Measurements from ENCODE around the gene SPAG9. TPM values are rescaled to one million over a fixed set of nuclear protein-coding genes. Genes with fewer than 3 reads are reported as not detected.

The SPAG9 gene
- polyA plus RNA-seq, 2 donors, result 12.7 to 15.1 TPM

DNA sequence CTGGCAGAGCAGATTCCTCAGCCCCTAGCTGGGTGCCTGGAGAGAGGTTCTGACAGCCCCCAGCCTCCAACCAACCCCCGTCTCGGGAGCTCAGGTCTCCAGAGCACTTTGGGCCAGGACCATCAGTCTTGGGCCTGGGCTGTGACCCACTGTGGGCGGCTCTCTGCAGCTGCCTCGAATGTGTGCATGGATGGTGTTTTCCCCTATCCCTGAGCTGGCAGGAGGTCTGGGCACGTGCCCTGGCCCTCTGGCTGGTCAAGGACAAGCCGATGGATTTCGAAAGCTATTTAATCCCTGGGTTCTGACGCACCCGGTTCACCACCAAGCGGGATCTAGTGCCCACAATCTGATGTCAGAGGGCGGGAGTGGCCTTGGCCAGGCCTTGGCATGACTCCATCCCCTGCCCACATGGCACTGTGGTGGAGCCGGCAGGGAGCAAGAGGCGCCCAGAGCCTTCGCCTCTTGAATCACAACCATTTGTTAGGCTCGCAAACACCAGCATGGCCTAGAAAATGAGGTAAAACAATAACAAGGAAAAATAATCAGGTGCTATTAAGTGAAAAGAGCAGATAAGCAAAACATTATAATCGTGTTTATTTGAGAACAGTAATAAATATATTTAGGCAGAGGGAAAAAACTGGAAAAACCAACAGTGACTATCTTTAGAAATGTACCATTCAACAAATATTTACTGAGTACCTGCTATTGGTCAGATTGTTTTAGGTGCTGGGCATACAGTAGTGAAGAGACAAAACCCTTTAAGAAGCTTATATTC lies 185.3 kb downstream of the SPAG9 start:
- no peaks in the 10 kb centered on the region for H3K9me3 ChIP-seq (ENCODE audit: control insufficient read depth in 2 of 2, insufficient read depth in 1 of 2, low read depth in 1 of 2, low read length in 1 of 2)
- no peaks in the 10 kb centered on the region for H3K36me3 ChIP-seq (ENCODE audit: control insufficient read depth in 2 of 2, insufficient read depth in 2 of 2, low read length in 1 of 2)
- H3K4me3 ChIP-seq (ENCODE audit: low read depth in 1 of 2, low read length in 2 of 2), result no peak overlapping the region
- peak overlapping the region in 1 of 2 donors; percentile 52 for H3K27ac ChIP-seq (ENCODE audit: low read depth in 2 of 2, low read length in 1 of 2)
- H3K4me1 ChIP-seq (ENCODE audit: control insufficient read depth in 2 of 2, insufficient read depth in 2 of 2, low read length in 1 of 2), result no peaks in the 10 kb centered on the region
- no peaks in the 10 kb centered on the region for H3K27me3 ChIP-seq (ENCODE audit: control insufficient read depth in 1 of 2, insufficient read depth in 2 of 2, low read length in 2 of 2)
- 53 to 71% methylated on average over 16 of the region's 16 CpGs for WGBS, 2 donors

DNA sequence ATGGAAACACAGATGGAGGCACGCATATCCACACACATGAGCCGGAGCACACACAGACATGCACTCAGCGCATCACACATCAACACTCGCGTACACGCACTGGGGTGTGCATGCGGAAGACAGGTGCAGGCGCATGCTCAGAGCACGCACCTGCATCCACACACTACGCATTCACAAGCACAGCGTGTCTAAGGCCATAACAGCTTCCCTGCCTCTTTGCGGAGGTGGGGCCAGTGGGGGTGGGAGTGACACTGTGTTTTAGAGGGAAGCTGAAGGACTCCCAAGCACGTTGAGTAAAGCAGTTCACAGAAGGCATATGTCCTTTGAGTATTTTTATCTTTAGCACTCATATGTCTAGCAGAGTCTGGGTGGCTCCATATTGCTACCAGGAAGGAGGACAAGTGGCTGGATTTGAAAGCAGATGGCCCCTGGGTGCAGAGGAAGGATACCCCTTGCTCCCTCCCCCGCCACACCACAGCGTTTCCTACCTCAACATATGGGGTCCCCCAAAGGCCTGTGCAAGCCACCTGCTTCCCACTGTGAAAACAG lies 185.9 kb downstream of the SPAG9 start:
- no peaks in the 10 kb centered on the region for H3K4me1 ChIP-seq (ENCODE audit: control insufficient read depth in 2 of 2, insufficient read depth in 2 of 2, low read length in 1 of 2)

DNA sequence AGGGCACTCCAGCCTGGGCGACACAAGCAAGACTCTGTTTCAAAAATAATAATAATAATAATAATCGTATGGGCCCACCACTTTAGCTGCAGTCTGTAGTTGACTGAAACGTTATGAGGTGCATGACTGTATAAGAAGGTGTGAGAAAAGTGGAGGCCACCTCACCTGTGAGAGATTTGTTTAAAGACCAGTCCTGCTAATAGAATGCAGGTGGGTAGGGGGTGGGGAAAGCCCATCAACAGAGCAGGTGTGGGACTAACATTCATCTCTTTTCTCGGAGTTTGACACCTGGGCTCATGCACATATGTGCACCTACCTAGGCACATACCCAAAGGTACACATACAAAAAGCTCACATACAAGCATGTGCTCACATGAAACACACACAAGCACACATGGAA lies 186.5 kb downstream of the SPAG9 start:
- Histone ChIP-seq H3K9me3 (ENCODE audit: control insufficient read depth in 2 of 2, insufficient read depth in 1 of 2, low read depth in 1 of 2, low read length in 1 of 2) (no peaks in the 10 kb centered on the region), H3K27me3 (ENCODE audit: control insufficient read depth in 1 of 2, insufficient read depth in 2 of 2, low read length in 2 of 2) (no peaks in the 10 kb centered on the region), H3K36me3 (ENCODE audit: control insufficient read depth in 2 of 2, insufficient read depth in 2 of 2, low read length in 1 of 2) (no peaks in the 10 kb centered on the region), H3K4me3 (ENCODE audit: low read depth in 1 of 2, low read length in 2 of 2) (no peak overlapping the region), H3K4me1 (ENCODE audit: control insufficient read depth in 2 of 2, insufficient read depth in 2 of 2, low read length in 1 of 2) (no peaks in the 10 kb centered on the region), H3K27ac (ENCODE audit: low read depth in 2 of 2, low read length in 1 of 2) (no peak overlapping the region)
- 81 to 87% methylated on average over 4 of the region's 4 CpGs for WGBS, 2 donors

More for the DNA sequence above, 185.9 kb downstream of the SPAG9 start:
- H3K4me3 ChIP-seq (ENCODE audit: low read depth in 1 of 2, low read length in 2 of 2), result no peak overlapping the region
- H3K36me3 ChIP-seq (ENCODE audit: control insufficient read depth in 2 of 2, insufficient read depth in 2 of 2, low read length in 1 of 2), result no peaks in the 10 kb centered on the region
- peak overlapping the region in 1 of 2 donors; percentile 52 for H3K27ac ChIP-seq (ENCODE audit: low read depth in 2 of 2, low read length in 1 of 2)
- whole genome bisulfite sequencing, 2 donors, result 89 to 90% methylated on average over 15 of the region's 15 CpGs
- no peaks in the 10 kb centered on the region for H3K9me3 ChIP-seq (ENCODE audit: control insufficient read depth in 2 of 2, insufficient read depth in 1 of 2, low read depth in 1 of 2, low read length in 1 of 2)
- H3K27me3 ChIP-seq (ENCODE audit: control insufficient read depth in 1 of 2, insufficient read depth in 2 of 2, low read length in 2 of 2), result no peaks in the 10 kb centered on the region

DNA sequence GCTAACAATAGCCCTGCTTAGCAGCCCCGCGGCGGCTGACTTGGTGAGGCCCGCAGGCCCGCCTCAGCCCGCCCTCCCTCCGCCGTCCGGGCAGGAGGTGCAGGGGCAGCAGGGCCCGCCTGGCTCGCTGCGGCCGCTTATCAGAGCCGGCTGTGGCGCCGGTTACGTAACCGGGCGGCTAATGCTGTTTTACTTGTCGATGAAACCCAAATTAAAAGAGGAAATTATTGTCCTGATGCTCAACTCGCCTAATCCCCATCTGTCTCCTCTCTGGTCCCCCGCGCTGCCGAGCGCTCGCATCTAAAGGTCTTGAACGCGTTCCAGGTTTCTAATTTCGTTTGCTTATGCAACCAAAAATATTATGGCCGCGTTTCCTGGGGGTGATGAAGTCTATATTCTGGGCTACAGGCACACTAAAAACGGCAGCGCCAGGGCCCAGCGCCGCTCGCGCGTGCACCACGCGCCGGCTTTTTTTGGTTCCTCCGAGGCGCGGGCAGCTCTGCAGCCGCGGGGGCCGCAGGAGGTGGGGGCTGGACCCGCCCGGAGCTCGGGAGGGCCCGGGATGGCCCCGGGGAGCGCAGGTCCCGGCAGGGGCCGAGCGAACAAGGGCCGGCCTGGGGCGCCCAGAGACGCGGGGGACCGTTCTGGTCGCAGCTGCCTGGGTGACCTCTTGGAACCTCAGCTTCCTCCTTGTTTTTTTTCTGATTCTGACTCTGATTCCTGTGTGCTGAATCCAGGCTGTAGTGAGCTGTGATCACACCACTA lies 189.3 kb downstream of the SPAG9 start:
- H3K27ac ChIP-seq (ENCODE audit: low read depth in 2 of 2, low read length in 1 of 2), result peak overlapping the region; percentile 87 to 94

DNA sequence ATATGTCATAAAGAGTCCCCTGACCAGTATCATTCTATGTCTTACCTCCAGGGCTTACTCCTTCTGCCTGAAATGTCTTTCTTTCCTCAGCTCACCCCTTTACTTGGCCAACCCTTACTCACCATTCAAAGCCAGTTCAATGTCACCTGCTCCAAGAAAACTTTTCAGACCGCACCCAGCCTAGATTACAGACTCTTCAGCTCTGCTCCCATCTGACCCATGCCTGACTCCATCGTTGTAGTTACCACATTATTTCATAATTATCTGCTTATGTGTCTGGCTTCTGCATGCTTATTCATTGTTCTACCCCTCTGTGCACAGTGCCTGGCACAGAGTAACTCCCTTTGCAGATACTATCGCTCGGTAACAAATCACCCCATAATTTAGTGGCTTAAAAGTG lies 192.0 kb downstream of the SPAG9 start:
- H3K27me3 ChIP-seq (ENCODE audit: control insufficient read depth in 1 of 2, insufficient read depth in 2 of 2, low read length in 2 of 2), result no peaks in the 10 kb centered on the region
- no peaks in the 10 kb centered on the region for H3K36me3 ChIP-seq (ENCODE audit: control insufficient read depth in 2 of 2, insufficient read depth in 2 of 2, low read length in 1 of 2)
- H3K27ac ChIP-seq (ENCODE audit: low read depth in 2 of 2, low read length in 1 of 2), result no peak overlapping the region
- H3K9me3 ChIP-seq (ENCODE audit: control insufficient read depth in 2 of 2, insufficient read depth in 1 of 2, low read depth in 1 of 2, low read length in 1 of 2), result no peaks in the 10 kb centered on the region
- no peak overlapping the region for H3K4me3 ChIP-seq (ENCODE audit: low read depth in 1 of 2, low read length in 2 of 2)
- WGBS, 2 donors, result 83 to 87% methylated on average over 4 of the region's 4 CpGs
- H3K4me1 ChIP-seq (ENCODE audit: control insufficient read depth in 2 of 2, insufficient read depth in 2 of 2, low read length in 1 of 2), result no peaks in the 10 kb centered on the region

More for the DNA sequence above, 189.3 kb downstream of the SPAG9 start:
- Histone ChIP-seq H3K27me3 (ENCODE audit: control insufficient read depth in 1 of 2, insufficient read depth in 2 of 2, low read length in 2 of 2) (no peaks in the 10 kb centered on the region), H3K36me3 (ENCODE audit: control insufficient read depth in 2 of 2, insufficient read depth in 2 of 2, low read length in 1 of 2) (no peaks in the 10 kb centered on the region), H3K9me3 (ENCODE audit: control insufficient read depth in 2 of 2, insufficient read depth in 1 of 2, low read depth in 1 of 2, low read length in 1 of 2) (no peaks in the 10 kb centered on the region), H3K4me1 (ENCODE audit: control insufficient read depth in 2 of 2, insufficient read depth in 2 of 2, low read length in 1 of 2) (no peaks in the 10 kb centered on the region), H3K4me3 (ENCODE audit: low read depth in 1 of 2, low read length in 2 of 2) (peak overlapping the region; percentile 8 to 40)
- 1% methylated on average over 59 to 62 of the region's 62 CpGs for WGBS, 2 donors

DNA sequence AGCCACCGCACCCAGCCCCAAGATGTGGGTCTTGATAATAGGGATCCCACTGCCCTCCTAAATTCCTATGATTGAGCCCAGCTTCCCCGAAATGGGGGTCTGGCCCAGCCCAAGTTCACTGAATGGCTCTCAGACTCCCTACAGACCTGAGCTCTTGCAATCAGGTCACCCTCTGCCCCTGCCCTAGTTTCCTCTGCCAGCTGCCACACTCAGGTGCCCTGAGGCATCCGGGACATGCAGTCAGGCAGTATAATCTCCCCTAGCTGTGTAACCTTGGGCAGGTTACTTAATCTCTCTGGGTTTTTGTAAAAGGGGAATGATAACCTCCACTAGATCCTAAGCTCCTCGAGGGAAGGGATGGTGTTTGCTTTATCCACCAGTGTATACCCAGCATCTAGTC lies 193.4 kb downstream of the SPAG9 start:
- H3K4me1 ChIP-seq (ENCODE audit: control insufficient read depth in 2 of 2, insufficient read depth in 2 of 2, low read length in 1 of 2), result no peaks in the 10 kb centered on the region

DNA sequence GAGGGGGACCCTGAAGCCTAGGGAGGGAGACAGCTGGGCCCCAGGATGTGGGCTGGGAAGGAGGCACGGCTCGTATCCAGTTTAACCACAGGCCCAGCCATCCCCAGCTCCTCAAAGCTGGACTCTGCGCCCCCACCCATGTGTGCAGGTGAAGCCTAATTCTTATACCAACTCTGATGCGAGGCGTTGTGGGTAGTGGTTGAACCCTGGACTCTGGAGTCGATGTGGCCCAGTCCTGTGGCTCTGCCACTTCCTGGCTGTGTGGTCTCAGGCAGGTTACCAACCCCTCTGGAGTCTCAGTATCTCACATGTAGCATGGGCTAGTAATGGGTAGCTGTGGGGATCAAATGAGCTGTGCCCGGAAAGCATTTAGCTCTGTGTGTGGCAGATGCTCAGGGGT lies 194.1 kb downstream of the SPAG9 start:
- Histone ChIP-seq H3K4me1 (ENCODE audit: control insufficient read depth in 2 of 2, insufficient read depth in 2 of 2, low read length in 1 of 2) (no peaks in the 10 kb centered on the region), H3K4me3 (ENCODE audit: low read depth in 1 of 2, low read length in 2 of 2) (no peak overlapping the region), H3K27me3 (ENCODE audit: control insufficient read depth in 1 of 2, insufficient read depth in 2 of 2, low read length in 2 of 2) (no peaks in the 10 kb centered on the region), H3K9me3 (ENCODE audit: control insufficient read depth in 2 of 2, insufficient read depth in 1 of 2, low read depth in 1 of 2, low read length in 1 of 2) (no peaks in the 10 kb centered on the region), H3K27ac (ENCODE audit: low read depth in 2 of 2, low read length in 1 of 2) (no peak overlapping the region), H3K36me3 (ENCODE audit: control insufficient read depth in 2 of 2, insufficient read depth in 2 of 2, low read length in 1 of 2) (no peaks in the 10 kb centered on the region)
- WGBS, 2 donors, result 80 to 87% methylated on average over 7 of the region's 7 CpGs

More for the DNA sequence above, 193.4 kb downstream of the SPAG9 start:
- 89 to 96% methylated on average over 4 of the region's 4 CpGs for WGBS, 2 donors
- H3K4me3 ChIP-seq (ENCODE audit: low read depth in 1 of 2, low read length in 2 of 2), result no peak overlapping the region
- H3K27ac ChIP-seq (ENCODE audit: low read depth in 2 of 2, low read length in 1 of 2), result no peak overlapping the region
- no peaks in the 10 kb centered on the region for H3K36me3 ChIP-seq (ENCODE audit: control insufficient read depth in 2 of 2, insufficient read depth in 2 of 2, low read length in 1 of 2)
- no peaks in the 10 kb centered on the region for H3K27me3 ChIP-seq (ENCODE audit: control insufficient read depth in 1 of 2, insufficient read depth in 2 of 2, low read length in 2 of 2)
- no peaks in the 10 kb centered on the region for H3K9me3 ChIP-seq (ENCODE audit: control insufficient read depth in 2 of 2, insufficient read depth in 1 of 2, low read depth in 1 of 2, low read length in 1 of 2)

DNA sequence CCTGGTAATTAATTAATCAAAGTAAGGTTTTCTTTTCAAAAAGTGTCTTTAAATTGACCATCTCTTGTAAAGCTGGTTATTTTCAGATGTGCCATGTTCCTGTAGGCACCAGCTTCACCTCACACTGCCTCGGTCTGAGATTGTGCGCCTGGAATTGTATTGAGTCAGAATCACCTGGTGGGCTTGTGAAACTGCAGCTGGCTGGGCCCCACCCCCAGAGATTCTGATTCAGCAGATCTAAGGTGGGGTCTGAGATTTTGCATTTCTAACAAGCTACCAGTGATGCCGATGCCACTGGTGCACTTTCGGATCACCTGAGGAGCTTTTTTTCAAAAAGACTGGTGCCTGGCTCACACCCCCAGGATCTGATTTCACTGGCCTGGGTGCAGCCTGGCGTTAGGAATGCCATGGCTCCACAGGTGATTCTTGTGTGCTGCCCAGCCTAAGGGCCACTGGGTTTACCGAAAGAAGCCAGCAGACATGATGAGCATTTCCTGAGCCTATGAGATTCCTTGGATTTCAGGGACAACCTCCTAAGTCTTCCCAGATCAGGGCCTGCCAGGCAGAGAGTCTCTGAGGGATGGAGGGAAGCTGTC lies 195.3 kb downstream of the SPAG9 start:
- H3K27ac ChIP-seq (ENCODE audit: low read depth in 2 of 2, low read length in 1 of 2), result no peak overlapping the region
- no peak overlapping the region for H3K4me3 ChIP-seq (ENCODE audit: low read depth in 1 of 2, low read length in 2 of 2)
- H3K4me1 ChIP-seq (ENCODE audit: control insufficient read depth in 2 of 2, insufficient read depth in 2 of 2, low read length in 1 of 2), result peaks cover 0 to 5% of the 10 kb centered on the region in 2 donors
- WGBS, 2 donors, result 91% methylated on average over 6 of the region's 6 CpGs
- no peaks in the 10 kb centered on the region for H3K27me3 ChIP-seq (ENCODE audit: control insufficient read depth in 1 of 2, insufficient read depth in 2 of 2, low read length in 2 of 2)
- no peaks in the 10 kb centered on the region for H3K9me3 ChIP-seq (ENCODE audit: control insufficient read depth in 2 of 2, insufficient read depth in 1 of 2, low read depth in 1 of 2, low read length in 1 of 2)
- no peaks in the 10 kb centered on the region for H3K36me3 ChIP-seq (ENCODE audit: control insufficient read depth in 2 of 2, insufficient read depth in 2 of 2, low read length in 1 of 2)

DNA sequence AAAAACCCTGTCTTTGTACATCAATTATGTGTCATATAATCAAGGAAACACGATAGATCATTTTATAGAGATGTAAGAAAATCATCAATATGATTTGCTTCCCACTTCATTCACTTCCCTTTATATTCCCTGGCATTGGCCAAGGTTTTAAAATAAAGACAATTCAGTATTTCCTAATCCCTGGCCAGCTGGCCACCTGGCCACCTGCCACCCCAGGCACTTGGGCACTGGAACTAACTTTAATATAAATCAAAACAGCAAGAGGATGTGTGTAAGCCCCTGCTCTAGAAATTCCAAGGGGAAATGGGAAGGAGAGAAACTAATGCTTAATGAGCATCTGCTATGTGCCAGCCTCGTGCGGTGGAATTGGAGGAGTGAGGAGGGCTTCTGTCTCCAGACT lies 195.9 kb downstream of the SPAG9 start:
- no peak overlapping the region for H3K4me3 ChIP-seq (ENCODE audit: low read depth in 1 of 2, low read length in 2 of 2)
- 74 to 83% methylated on average over 3 of the region's 3 CpGs for WGBS, 2 donors
- H3K9me3 ChIP-seq (ENCODE audit: control insufficient read depth in 2 of 2, insufficient read depth in 1 of 2, low read depth in 1 of 2, low read length in 1 of 2), result no peaks in the 10 kb centered on the region
- no peaks in the 10 kb centered on the region for H3K27me3 ChIP-seq (ENCODE audit: control insufficient read depth in 1 of 2, insufficient read depth in 2 of 2, low read length in 2 of 2)
- H3K4me1 ChIP-seq (ENCODE audit: control insufficient read depth in 2 of 2, insufficient read depth in 2 of 2, low read length in 1 of 2), result peaks cover 2 to 5% of the 10 kb centered on the region in 2 donors
- H3K27ac ChIP-seq (ENCODE audit: low read depth in 2 of 2, low read length in 1 of 2), result no peak overlapping the region
- H3K36me3 ChIP-seq (ENCODE audit: control insufficient read depth in 2 of 2, insufficient read depth in 2 of 2, low read length in 1 of 2), result no peaks in the 10 kb centered on the region

Measured in esophagus (tissue), 2 donors.